Suprapubic skin (tissue), 4 donors: ENCODE results near the gene CCDC138.

Source experiments
- CTCF ChIP-seq, 2 donors: fragments of 200-600 bp in 1 of 2; fragments of 450-650 bp in 1 of 2; sonication (generic) in 1 of 2; IDR thresholded peaks; one replicate each; pipeline ENCODE4 v1.5.1; 2016 to 2019; ENCODE audit warnings: antibody characterized with exemption in 2 of 2, mild to moderate bottlenecking in 1 of 2, moderate library complexity in 1 of 2
- POLR2A ChIP-seq, 2 donors: fragments of 450-650 bp; IDR thresholded peaks; one replicate each; pipeline ENCODE4 v1.6.1; 2017; ENCODE audit warnings: antibody characterized with exemption in 2 of 2, mild to moderate bottlenecking in 2 of 2, moderate library complexity in 2 of 2
- POLR2AphosphoS5 ChIP-seq, 3 donors: sonication (generic); formaldehyde crosslinking; IDR thresholded peaks; one replicate each; pipeline ENCODE4 v1.6.1; 2017; ENCODE audit warnings: antibody characterized with exemption in 3 of 3

GRCh38 chr2:108906403-108907077 is 120.0 kb downstream of the CCDC138 start:
- TF ChIP-seq CTCF (IDR thresholded peaks at IDR 0.05) (no peak), POLR2A (IDR thresholded peaks at IDR 0.05) (no peak), POLR2AphosphoS5 (IDR thresholded peaks at IDR 0.05) (no peak)
